DMS53 treated with DMSO at 0.1 percent for 48 hours (cell line): ENCODE measurements around the gene KCTD10.
"Not testable (repeated sequence)": the region's sequence is repeated elsewhere in the genome, so short reads cannot be mapped to it uniquely, and the experiment has no call there.

Experiments used
- DNase-seq: peaks from one replicate; lab custom pipeline; 2025; ENCODE audit not compliant: unreplicated experiment; lab: John Stamatoyannopoulos, UW

KCTD10 gene

GRCh38 chr12:109422251-109422650 is 54.8 kb downstream of the KCTD10 start:
- no peak for DNase-seq

GRCh38 chr12:109421355-109422087 is 55.6 kb downstream of the KCTD10 start:
- no peak for DNase-seq

GRCh38 chr12:109418848-109419480 is 58.1 kb downstream of the KCTD10 start:
- no peak for DNase-seq

- not testable (repeated sequence) for DNase-seq
These were observed 71.0 kb downstream of the KCTD10 start for GRCh38 chr12:109406147-109406546.

- DNase-seq, result not testable (repeated sequence)
These were observed 72.3 kb downstream of the KCTD10 start for GRCh38 chr12:109404841-109405240.
